Daoy (cell line): Measurements from ENCODE around the gene UVRAG. TPM values are rescaled to one million over a fixed set of nuclear protein-coding genes. Genes with fewer than 3 reads are reported as not detected.

ENCODE experiments used
- DNase-seq: peaks from one replicate; pipeline ENCODE4 v3.0.0-alpha.2; 2015; ENCODE audit warnings: low read depth
- total RNA-seq: library from RNA; depleted of rRNA; stranded (reverse); fragments of >200 nt; shearing (Covaris generic); gene quantifications from 2 replicates; pipeline ENCODE4 v1.2.3, GENCODE V29; 2014

The UVRAG gene
- total RNA-seq, 1 experiment from 2014 or later, result 9.9 TPM

- DNase-seq, result no peak
These were observed 287.8 kb downstream of the UVRAG start for GRCh38 chr11:76102802-76103201.

GRCh38 chr11:76103460-76103859 is 288.4 kb downstream of the UVRAG start:
- DNase-seq, result no peak

GRCh38 chr11:76104285-76104684 is 289.3 kb downstream of the UVRAG start:
- DNase-seq, result no peak

- DNase-seq, result no peak
These were observed 290.6 kb downstream of the UVRAG start for GRCh38 chr11:76105637-76106036.

- no peak for DNase-seq
These were observed 293.0 kb downstream of the UVRAG start for GRCh38 chr11:76107971-76108370.

- DNase-seq, result no peak
These were observed 299.2 kb downstream of the UVRAG start for GRCh38 chr11:76114238-76114637.

- no peak for DNase-seq
These were observed 300.5 kb downstream of the UVRAG start for GRCh38 chr11:76115555-76115954.

- DNase-seq, result no peak
These were observed 304.0 kb downstream of the UVRAG start for GRCh38 chr11:76119032-76119431.

- DNase-seq, result no peak
These were observed 304.8 kb downstream of the UVRAG start for GRCh38 chr11:76119779-76120178.

- no peak for DNase-seq
These were observed 305.6 kb downstream of the UVRAG start for GRCh38 chr11:76120513-76121101.

GRCh38 chr11:76123248-76123647 is 308.2 kb downstream of the UVRAG start:
- DNase-seq, result no peak

- DNase-seq, result no peak
These were observed 310.1 kb downstream of the UVRAG start for GRCh38 chr11:76124905-76125770.

GRCh38 chr11:76129729-76130128 is 314.7 kb downstream of the UVRAG start:
- no peak for DNase-seq

- no peak for DNase-seq
These were observed 316.1 kb downstream of the UVRAG start for GRCh38 chr11:76131142-76131541.

- no peak for DNase-seq
These were observed 316.9 kb downstream of the UVRAG start for GRCh38 chr11:76131671-76132631.

GRCh38 chr11:76134239-76134638 is 319.2 kb downstream of the UVRAG start:
- DNase-seq, result no peak

- DNase-seq, result no peak
These were observed 320.5 kb downstream of the UVRAG start for GRCh38 chr11:76135491-76135890.

GRCh38 chr11:76139314-76139713 is 324.3 kb downstream of the UVRAG start:
- no peak for DNase-seq

GRCh38 chr11:76140912-76141574 is 326.0 kb downstream of the UVRAG start:
- DNase-seq, result no peak

- no peak for DNase-seq
These were observed 327.0 kb downstream of the UVRAG start for GRCh38 chr11:76141901-76142588.

- no peak for DNase-seq
These were observed 328.3 kb downstream of the UVRAG start for GRCh38 chr11:76143274-76143673.
